MM.1S (cell line): Measurements from ENCODE around the gene ZNF735.

Experiments
- EZH2 ChIP-seq: fragments of 300-600 bp; sonication (generic); optimal IDR thresholded peaks from 2 replicates; pipeline ENCODE3; 2017; ENCODE audit warnings: low read depth, mild to moderate bottlenecking, antibody characterized with exemption, low read length, mixed read lengths
- EZH2phosphoT487 ChIP-seq: fragments of 300-600 bp; sonication (generic); IDR thresholded peaks from 2 replicates; pipeline ENCODE4 v1.6.1; 2018; ENCODE audit warnings: antibody characterized with exemption, low read length
- TF ChIP-seq, protein P1 (sequence below): fragments of 300-600 bp; sonication (generic); IDR thresholded peaks from 2 replicates; pipeline ENCODE4 v1.5.1; 2016; ENCODE audit warnings: antibody characterized with exemption, low read length, mixed read lengths

DNA sequence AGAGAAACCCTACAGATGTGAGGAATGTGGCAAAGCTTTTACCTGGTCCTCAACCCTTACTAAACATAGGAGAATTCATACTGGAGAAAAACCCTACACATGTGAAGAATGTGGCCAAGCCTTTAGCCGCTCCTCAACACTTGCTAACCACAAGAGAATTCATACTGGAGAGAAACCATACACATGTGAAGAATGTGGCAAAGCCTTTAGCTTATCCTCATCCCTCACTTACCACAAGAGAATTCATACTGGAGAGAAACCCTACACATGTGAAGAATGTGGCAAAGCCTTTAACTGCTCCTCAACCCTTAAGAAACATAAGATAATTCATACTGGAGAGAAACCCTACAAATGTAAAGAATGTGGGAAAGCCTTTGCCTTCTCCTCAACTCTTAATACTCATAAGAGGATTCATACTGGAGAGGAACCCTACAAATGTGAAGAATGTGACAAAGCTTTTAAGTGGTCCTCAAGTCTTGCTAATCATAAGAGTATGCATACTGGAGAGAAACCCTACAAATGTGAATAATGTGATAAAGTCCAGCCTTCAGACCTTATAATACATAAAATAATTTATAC, 59.4 kb downstream of the ZNF735 start:
- TF ChIP-seq, protein P1, sequence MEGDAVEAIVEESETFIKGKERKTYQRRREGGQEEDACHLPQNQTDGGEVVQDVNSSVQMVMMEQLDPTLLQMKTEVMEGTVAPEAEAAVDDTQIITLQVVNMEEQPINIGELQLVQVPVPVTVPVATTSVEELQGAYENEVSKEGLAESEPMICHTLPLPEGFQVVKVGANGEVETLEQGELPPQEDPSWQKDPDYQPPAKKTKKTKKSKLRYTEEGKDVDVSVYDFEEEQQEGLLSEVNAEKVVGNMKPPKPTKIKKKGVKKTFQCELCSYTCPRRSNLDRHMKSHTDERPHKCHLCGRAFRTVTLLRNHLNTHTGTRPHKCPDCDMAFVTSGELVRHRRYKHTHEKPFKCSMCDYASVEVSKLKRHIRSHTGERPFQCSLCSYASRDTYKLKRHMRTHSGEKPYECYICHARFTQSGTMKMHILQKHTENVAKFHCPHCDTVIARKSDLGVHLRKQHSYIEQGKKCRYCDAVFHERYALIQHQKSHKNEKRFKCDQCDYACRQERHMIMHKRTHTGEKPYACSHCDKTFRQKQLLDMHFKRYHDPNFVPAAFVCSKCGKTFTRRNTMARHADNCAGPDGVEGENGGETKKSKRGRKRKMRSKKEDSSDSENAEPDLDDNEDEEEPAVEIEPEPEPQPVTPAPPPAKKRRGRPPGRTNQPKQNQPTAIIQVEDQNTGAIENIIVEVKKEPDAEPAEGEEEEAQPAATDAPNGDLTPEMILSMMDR, result no peak
- no peak for TF ChIP-seq EZH2phosphoT487
- TF ChIP-seq EZH2, result no peak
